Nucleus accumbens (tissue), 56 donors: ENCODE results near the gene HORMAD2.
"Not testable (repeated sequence)": the region's sequence is repeated elsewhere in the genome, so short reads cannot be mapped to it uniquely, and the experiment has no call there.

Experiments used
- DNase-seq, 56 donors: peaks; one replicate each; lab custom pipeline; 2025; lab: John Stamatoyannopoulos, UW

Gene HORMAD2

GRCh38 chr22:30100770-30101169, 20.5 kb downstream of the HORMAD2 start:
- DNase-seq: not testable (repeated sequence)

- DNase-seq: no peak
Measured at GRCh38 chr22:30104501-30105156, 24.4 kb downstream of the HORMAD2 start.

GRCh38 chr22:30105483-30105882, 25.2 kb downstream of the HORMAD2 start:
- DNase-seq: no peak

- DNase-seq: no peak
Measured at GRCh38 chr22:30113494-30113893, 33.2 kb downstream of the HORMAD2 start.

- DNase-seq: no peak
Measured at GRCh38 chr22:30114361-30114760, 34.1 kb downstream of the HORMAD2 start.

- no peak for DNase-seq
Measured at GRCh38 chr22:30115705-30116104, 35.4 kb downstream of the HORMAD2 start.

- DNase-seq: no peak
Measured at GRCh38 chr22:30116362-30117117, 36.3 kb downstream of the HORMAD2 start.

- DNase-seq: no peak
Measured at GRCh38 chr22:30117256-30117655, 37.0 kb downstream of the HORMAD2 start.

GRCh38 chr22:30118291-30118690, 38.0 kb downstream of the HORMAD2 start:
- no peak for DNase-seq

- DNase-seq: no peak
Measured at GRCh38 chr22:30121960-30122359, 41.7 kb downstream of the HORMAD2 start.

- DNase-seq: no peak
Measured at GRCh38 chr22:30123463-30123862, 43.2 kb downstream of the HORMAD2 start.

- DNase-seq: no peak
Measured at GRCh38 chr22:30127749-30128166, 47.5 kb downstream of the HORMAD2 start.

GRCh38 chr22:30128511-30128910, 48.2 kb downstream of the HORMAD2 start:
- peak in 1 of 56 donors; percentile 4 for DNase-seq

- no peak for DNase-seq
Measured at GRCh38 chr22:30129636-30130035, 49.4 kb downstream of the HORMAD2 start.

- no peak for DNase-seq
Measured at GRCh38 chr22:30132290-30132996, 52.2 kb downstream of the HORMAD2 start.

GRCh38 chr22:30140414-30140813, 60.1 kb downstream of the HORMAD2 start:
- no peak for DNase-seq

- no peak for DNase-seq
Measured at GRCh38 chr22:30143265-30143664, 63.0 kb downstream of the HORMAD2 start.

- no peak for DNase-seq
Measured at GRCh38 chr22:30144391-30144790, 64.1 kb downstream of the HORMAD2 start.

- DNase-seq: no peak
Measured at GRCh38 chr22:30150212-30150611, 69.9 kb downstream of the HORMAD2 start.

- no peak for DNase-seq
Measured at GRCh38 chr22:30158277-30158676, 78.0 kb downstream of the HORMAD2 start.

- DNase-seq: no peak
Measured at GRCh38 chr22:30158744-30159500, 78.7 kb downstream of the HORMAD2 start.
